ENCODE measurements around the gene ISY1.

DNA sequence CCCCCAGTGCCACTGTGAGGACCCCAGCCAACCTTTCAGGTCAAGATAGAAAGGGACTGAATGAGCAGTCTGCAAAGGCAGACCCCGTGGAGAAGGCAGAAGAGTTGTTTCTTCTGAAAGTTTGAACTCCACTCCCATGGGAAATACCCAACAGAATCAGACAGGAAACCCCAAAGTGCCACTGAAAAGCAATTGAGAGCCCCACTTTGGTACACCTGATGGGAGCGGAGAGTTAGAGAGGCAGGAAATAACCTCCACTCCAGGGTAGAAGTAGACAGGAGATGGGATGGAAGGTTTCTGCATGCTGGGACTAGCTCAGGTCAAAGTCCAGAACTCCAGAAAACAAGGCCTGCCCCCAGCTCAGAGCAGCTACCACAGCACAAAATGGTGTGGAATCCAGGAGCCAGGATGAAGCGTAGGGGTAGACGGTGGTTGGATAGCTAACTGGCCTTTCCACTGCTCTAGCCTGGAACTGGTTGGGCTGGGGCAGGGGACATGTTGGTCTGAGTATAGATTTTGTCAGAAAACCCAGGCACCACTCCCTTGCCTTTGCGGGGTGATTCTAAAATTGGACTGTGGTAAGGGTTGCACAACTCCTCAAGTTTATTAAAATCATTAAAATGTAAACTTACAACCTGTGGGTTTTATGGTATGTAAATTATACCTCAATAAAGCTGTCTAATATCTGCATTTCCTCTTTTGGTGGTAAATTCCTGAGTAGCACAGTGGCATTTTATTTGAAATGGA lies 37.4 kb downstream of the ISY1 start:
- TF ChIP-seq, protein P1, sequence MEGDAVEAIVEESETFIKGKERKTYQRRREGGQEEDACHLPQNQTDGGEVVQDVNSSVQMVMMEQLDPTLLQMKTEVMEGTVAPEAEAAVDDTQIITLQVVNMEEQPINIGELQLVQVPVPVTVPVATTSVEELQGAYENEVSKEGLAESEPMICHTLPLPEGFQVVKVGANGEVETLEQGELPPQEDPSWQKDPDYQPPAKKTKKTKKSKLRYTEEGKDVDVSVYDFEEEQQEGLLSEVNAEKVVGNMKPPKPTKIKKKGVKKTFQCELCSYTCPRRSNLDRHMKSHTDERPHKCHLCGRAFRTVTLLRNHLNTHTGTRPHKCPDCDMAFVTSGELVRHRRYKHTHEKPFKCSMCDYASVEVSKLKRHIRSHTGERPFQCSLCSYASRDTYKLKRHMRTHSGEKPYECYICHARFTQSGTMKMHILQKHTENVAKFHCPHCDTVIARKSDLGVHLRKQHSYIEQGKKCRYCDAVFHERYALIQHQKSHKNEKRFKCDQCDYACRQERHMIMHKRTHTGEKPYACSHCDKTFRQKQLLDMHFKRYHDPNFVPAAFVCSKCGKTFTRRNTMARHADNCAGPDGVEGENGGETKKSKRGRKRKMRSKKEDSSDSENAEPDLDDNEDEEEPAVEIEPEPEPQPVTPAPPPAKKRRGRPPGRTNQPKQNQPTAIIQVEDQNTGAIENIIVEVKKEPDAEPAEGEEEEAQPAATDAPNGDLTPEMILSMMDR (optimal IDR thresholded peaks at IDR 0.05 in 1 of 3, IDR thresholded peaks at IDR 0.05 in 1 of 3, conservative IDR thresholded peaks at IDR 0.05 in 1 of 3; ENCODE audit: extremely low read depth in 1 of 3, insufficient read depth in 2 of 3, low read length in 3 of 3), result no peak
- TF ChIP-seq EZH2 (IDR thresholded peaks at IDR 0.05; ENCODE audit: low read length), result no peak

Measured in keratinocyte (primary cell).